K562 (cell line): ENCODE data around the gene ITPRIP. TPM values are rescaled to one million over a fixed set of nuclear protein-coding genes. Genes with fewer than 3 reads are reported as not detected.

ENCODE experiments used
- ATAC-seq: fragments of 200-7000 bp; cut with Tn5 transposase; 3 replicates; pipeline ENCODE4 v1.9.1; 2020; ENCODE audit warnings: moderate library complexity
- BruUV-seq: library from RNA; stranded (reverse); fragments of 400-500 nt; replicated peaks from 2 replicates; lab custom pipeline; 2021; lab: Mats Ljungman, UMichigan
- CTCF ChIA-PET: fragments of 300-600 bp; formaldehyde crosslinking; extraction: SDS; loops from one replicate; lab custom pipeline; 2021; ENCODE audit warnings: low intra/inter-chr PET ratio; lab: Yijun Ruan, JAX
- POLR2A ChIA-PET: fragments of 300-600, 350-650 bp; sonication (Branson Sonifier 250); formaldehyde crosslinking; extraction: SDS; loops from one replicate; lab custom pipeline; 2021; ENCODE audit warnings: antibody characterized with exemption, inconsistent platforms; lab: Yijun Ruan, JAX
- DNase-seq, 4 experiments: peaks; one replicate each; pipeline versions ENCODE4 v3.0.0 to v3.0.0-alpha.2; 2011 to 2018; ENCODE audit warnings: low spot score in 3 of 4, mixed read lengths in 3 of 4; ENCODE audit errors: extremely low read depth in 1 of 4
- FAIRE-seq: peaks from 2 replicates; lab custom pipeline; 2011; peaks lifted over from hg19 to GRCh38; lab: Jason Lieb, UNC
- H2AFZ ChIP-seq: 2 replicates; pipeline ENCODE4 v1.6.0; 2011; ENCODE audit warnings: low read depth, low read length, control low read depth, inconsistent platforms
- H3K27ac ChIP-seq: fragments of 200-600 bp; 3 replicates; pipeline ENCODE4 v1.8.0; 2011; ENCODE audit warnings: low read depth, mild to moderate bottlenecking, control low read depth, inconsistent platforms, low read length, moderate library complexity, mixed read lengths; ENCODE audit errors: extremely low read depth
- H3K27me3 ChIP-seq, 2 experiments: fragments of 300-600 bp in 1 of 2; 2 replicates in 1 of 2; 3 replicates in 1 of 2; pipeline versions ENCODE4 v1.6.0 to v1.8.0; 2011; ENCODE audit warnings: inconsistent platforms in 2 of 2, low read length in 2 of 2, mild to moderate bottlenecking in 1 of 2, mixed read lengths in 1 of 2, moderate library complexity in 1 of 2; ENCODE audit not compliant: control insufficient read depth in 2 of 2, insufficient read depth in 2 of 2
- H3K36me3 ChIP-seq: fragments of 300-600 bp; 3 replicates; pipeline ENCODE4 v1.8.0; 2011; ENCODE audit warnings: mild to moderate bottlenecking, low read length, inconsistent platforms; ENCODE audit not compliant: control insufficient read depth, insufficient read depth
- H3K4me1 ChIP-seq, 2 experiments: fragments of 200-600 bp in 1 of 2; replicated peaks in 1 of 2; 2 replicates in 1 of 2; 3 replicates in 1 of 2; pipeline versions ENCODE4 v1.5.1 to v1.8.0; 2011; ENCODE audit warnings: inconsistent platforms in 2 of 2, low read length in 2 of 2, mild to moderate bottlenecking in 1 of 2, mixed read lengths in 1 of 2, moderate library complexity in 1 of 2; ENCODE audit not compliant: control insufficient read depth in 2 of 2, insufficient read depth in 2 of 2
- H3K4me2 ChIP-seq: 2 replicates; pipeline ENCODE4 v1.6.1; 2011; ENCODE audit warnings: low read length, control low read depth, inconsistent platforms, mixed read lengths; ENCODE audit not compliant: insufficient read depth
- H3K4me3 ChIP-seq: fragments of 200-600 bp; sonication (generic), shearing (Covaris generic); 2 replicates; pipeline ENCODE4 v1.5.1; 2016; ENCODE audit warnings: control low read depth, inconsistent platforms
- H3K79me2 ChIP-seq: fragments of 200-600 bp; 3 replicates; pipeline ENCODE4 v1.8.0; 2011; ENCODE audit warnings: low read length, inconsistent platforms; ENCODE audit not compliant: control insufficient read depth, insufficient read depth
- H3K9ac ChIP-seq, 2 experiments: 2 replicates each; pipeline versions ENCODE4 v1.6.0 to v1.6.1; 2011; ENCODE audit warnings: low read depth in 2 of 2, low read length in 2 of 2, control low read depth in 1 of 2, inconsistent platforms in 1 of 2, mild to moderate bottlenecking in 1 of 2, mixed read lengths in 1 of 2; ENCODE audit not compliant: insufficient read depth in 1 of 2
- H3K9me1 ChIP-seq: one replicate; pipeline ENCODE4 v1.6.0; 2011; ENCODE audit warnings: inconsistent platforms, mild to moderate bottlenecking, low read length, moderate library complexity; ENCODE audit not compliant: control insufficient read depth, insufficient read depth
- H3K9me3 ChIP-seq: replicated peaks from 2 replicates; pipeline ENCODE4 v1.5.1; 2011; ENCODE audit warnings: low read depth, low read length, inconsistent platforms; ENCODE audit not compliant: control insufficient read depth, insufficient read depth
- H4K20me1 ChIP-seq: replicated peaks from 2 replicates; pipeline ENCODE4 v1.6.1; 2011; ENCODE audit warnings: low read length, inconsistent platforms, mixed read lengths; ENCODE audit not compliant: control insufficient read depth, insufficient read depth
- CHD1 ChIP-seq: fragments of 200-600 bp; sonication (generic); IDR thresholded peaks from one replicate; pipeline ENCODE4 v1.6.1; 2012; ENCODE audit warnings: mild to moderate bottlenecking, moderate library complexity, low read length, inconsistent platforms
- GATA2 ChIP-seq: sonication (generic); formaldehyde crosslinking; IDR thresholded peaks from 2 replicates; pipeline ENCODE4 v1.4.0; 2020; ENCODE audit warnings: mild to moderate bottlenecking, missing genetic modification reagents
- MAZ ChIP-seq, 2 experiments: fragments of 450-650 bp in 1 of 2; sonication (generic) in 1 of 2; formaldehyde crosslinking; IDR thresholded peaks in 1 of 2; conservative IDR thresholded peaks in 1 of 2; 2 replicates each; pipeline versions ENCODE4 v1.4.0 to v1.5.0; 2020; ENCODE audit warnings: mild to moderate bottlenecking in 1 of 2, missing genetic modification reagents in 1 of 2
- MCM2 ChIP-seq: fragments of 450-650 bp; IDR thresholded peaks from 2 replicates; pipeline ENCODE4 v1.6.1; 2017; ENCODE audit warnings: low read depth, mild to moderate bottlenecking
- NCOR1 ChIP-seq: fragments of 450-650 bp; IDR thresholded peaks from 2 replicates; pipeline ENCODE4 v1.6.1; 2016; ENCODE audit warnings: mild to moderate bottlenecking, moderate library complexity
- RUNX1 ChIP-seq: sonication (generic); IDR thresholded peaks from 2 replicates; pipeline ENCODE4 v1.6.1; 2016; ENCODE audit warnings: antibody characterized with exemption, low read depth
- SRF ChIP-seq, 2 experiments: fragments of 250-450, 450-650 bp in 1 of 2; sonication (Bioruptor Pico) in 1 of 2; sonication (generic) in 1 of 2; formaldehyde crosslinking; IDR thresholded peaks; 2 replicates each; pipeline versions ENCODE4 v1.5.0 to v1.5.1; 2020 to 2022; ENCODE audit warnings: mild to moderate bottlenecking in 1 of 2, missing genetic modification reagents in 1 of 2
- TCF3 ChIP-seq: sonication (generic); formaldehyde crosslinking; IDR thresholded peaks from 2 replicates; pipeline ENCODE4 v1.4.0; 2020; ENCODE audit warnings: mild to moderate bottlenecking, missing genetic modification reagents
- ZBTB7A ChIP-seq: IDR thresholded peaks from 2 replicates; pipeline ENCODE4 v1.6.1; 2011; ENCODE audit warnings: low read depth, mild to moderate bottlenecking, low read length, moderate library complexity, borderline replicate concordance; ENCODE audit not compliant: control insufficient read depth
- ZC3H11A ChIP-seq: IDR thresholded peaks from 2 replicates; pipeline ENCODE4 v1.6.1; 2012; ENCODE audit warnings: low read depth, low read length, improper control_type of control experiment
- ZNF239 ChIP-seq: fragments of 250-450 bp; sonication (Bioruptor Pico); IDR thresholded peaks from 2 replicates; pipeline ENCODE4 v1.4.0; 2020; ENCODE audit warnings: mild to moderate bottlenecking
- WGBS: fragments of 100-300 bp; shearing (Covaris generic); methylation state at CpG from one replicate; pipeline ENCODE4 v1.1.6; 2016; ENCODE audit warnings: low coverage, mixed read lengths; ENCODE audit not compliant: insufficient coverage; ENCODE audit errors: missing lambda C conversion rate; 5-methylcytosine and 5-hydroxymethylcytosine counted together
- in situ Hi-C: fragments of 300-500 bp; cut with MboI; formaldehyde crosslinking; loops from 4 replicates; pipeline ENCODE4 v1.15.0; 2018; ENCODE audit warnings: inconsistent platforms, mixed read lengths
- intact Hi-C: fragments of 100-400 bp; cut with micrococcal nuclease; formaldehyde crosslinking; loops from 2 replicates; pipeline ENCODE4 v1.14.2; 2022
- polyA plus RNA-seq, 8 experiments: library from polyadenylated mRNA; depleted of rRNA in 4 of 8; stranded (reverse) in 5 of 8; unstranded in 3 of 8; fragments of >200 nt; fragmentation: Nextera tagmentation in 2 of 8; fragmentation: Illumina TruSeq in 1 of 8; extraction: Ambion mirVana in 2 of 8; extraction: Trizol in 1 of 8; gene quantifications; 2 replicates each; pipeline versions ENCODE4 v1.2.1 to v1.2.3, GENCODE V29; 2011 to 2014; ENCODE audit warnings: inconsistent platforms in 1 of 8, missing spikeins in 1 of 8
- total RNA-seq, 7 experiments: library from RNA; depleted of rRNA in 6 of 7; stranded (reverse); fragments of >200 nt in 6 of 7; fragmentation: Illumina TruSeq in 2 of 7; extraction: Trizol in 2 of 7; gene quantifications; 2 replicates each; pipeline versions ENCODE4 v1.2.1 to v1.2.3, GENCODE V29; 2011 to 2021; ENCODE audit warnings: low replicate concordance in 1 of 7

The ITPRIP gene
- total and polyA plus RNA-seq, 9 of the 15 experiments (the other 6 are each of a cell fraction or from before 2014, with no cell fraction given), result 4.4 to 28.5 (median 10.9) TPM

- no peaks in the 10 kb centered on the region for H3K9me1 ChIP-seq
- H2AFZ ChIP-seq, result no peak overlapping the region
- POLR2A ChIA-PET, result interaction anchor here (1.0 to 1.6 kb wide), 4 partner anchors 10 to 47 kb away, joined by 3 to 13 read pairs (median 3); no protein-coding TSS in a partner anchor
- no peaks in the 10 kb centered on the region; a peak in 3 of 5 replicates for H3K4me1 ChIP-seq
- H3K27me3 ChIP-seq, result no peaks in the 10 kb centered on the region
- no peak overlapping the region for H3K9ac ChIP-seq
- CTCF ChIA-PET, result interaction anchor here (2.5 kb wide), 1 partner anchor 45 kb away, joined by 11 read pairs; no protein-coding TSS in a partner anchor
- no peak overlapping the region for H3K27ac ChIP-seq
- H3K4me3 ChIP-seq, result no peak overlapping the region
- in situ Hi-C loops, result no loop called here
- DNase-seq (no peak), ATAC-seq (no peak), FAIRE-seq (no peak)
- no peak overlapping the region for H3K4me2 ChIP-seq
- TF ChIP-seq NCOR1 (no peak), ZC3H11A (no peak), GATA2 (CRISPR knock-in tag) (no peak), SRF (CRISPR knock-in tag; IDR thresholded peaks at IDR 0.05) (no peak), ZNF239 (CRISPR knock-in tag) (no peak), TCF3 (no peak), RUNX1 (no peak), ZBTB7A (no peak), MAZ (CRISPR knock-in tag; conservative IDR thresholded peaks at IDR 0.05 in 1 of 2, IDR thresholded peaks at IDR 0.05 in 1 of 2) (no peak), CHD1 (no peak), MCM2 (no peak)
- H4K20me1 ChIP-seq, result peaks cover 2% of the 10 kb centered on the region; the same call in 1 of the 2 replicates
- intact Hi-C loops, result loop anchor here (1.0 kb wide), 1 partner anchor 45 kb away; no protein-coding TSS in a partner anchor
- WGBS, result 48% methylated on average over 8 of the region's 8 CpGs
- BruUV-seq, result no TSS peak
- H3K36me3 ChIP-seq, result peaks cover 3% of the 10 kb centered on the region; the same call in 1 of the 3 replicates
- no peaks in the 10 kb centered on the region for H3K79me2 ChIP-seq
- H3K9me3 ChIP-seq, result no peaks in the 10 kb centered on the region; the same call in 1 of the 2 replicates
These were observed 33.3 kb downstream of the ITPRIP start for GRCh38 chr10:104304927-104305326.
